ENCODE measurements around the gene OGFR.

- TF ChIP-seq CTCF (IDR thresholded peaks at IDR 0.05): no peak
- TF ChIP-seq POLR2A (IDR thresholded peaks at IDR 0.05): no peak
These were observed 27.7 kb downstream of the OGFR start for GRCh38 chr20:62832212-62832922.
